Measurements from ENCODE around the gene HSD11B2.

DNA sequence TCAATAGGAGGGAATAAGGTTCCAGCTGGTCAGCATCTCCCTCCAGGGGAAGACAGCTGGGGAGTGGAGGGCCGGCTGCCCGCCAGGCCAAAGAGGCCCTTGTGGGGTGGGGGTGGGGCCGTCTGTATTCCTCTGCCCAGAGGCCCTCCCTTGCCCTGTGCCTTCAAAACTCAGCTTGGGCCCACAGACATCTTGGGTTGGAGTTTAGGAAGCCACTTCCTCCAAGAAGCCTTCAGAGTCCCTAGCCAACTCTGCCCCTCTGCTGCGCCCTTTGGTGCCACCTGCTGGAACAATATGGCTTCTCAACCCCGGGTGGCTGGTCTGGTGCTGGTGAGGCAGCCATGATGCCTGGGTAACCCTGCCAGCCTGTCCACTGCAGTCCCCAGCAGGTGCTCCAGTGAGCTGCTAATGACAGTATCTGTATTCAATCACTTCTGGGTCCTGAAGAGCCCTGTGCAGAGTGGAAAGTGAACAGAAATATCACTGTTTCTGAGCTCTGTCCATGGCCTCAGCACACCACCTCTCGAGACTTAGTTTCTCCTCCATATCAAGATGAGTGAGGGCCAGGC is 16.7 kb downstream of the HSD11B2 start:
- TF ChIP-seq BHLHE40 (IDR thresholded peaks at IDR 0.05; ENCODE audit: low read depth, low read length) (no peak), POLR2A (IDR thresholded peaks at IDR 0.05; ENCODE audit: low read depth, low read length) (no peak), CEBPB (IDR thresholded peaks at IDR 0.05; ENCODE audit: low read depth, low read length) (no peak), RAD21 (IDR thresholded peaks at IDR 0.05; ENCODE audit: low read length) (peak; percentile 49), RFX5 (IDR thresholded peaks at IDR 0.05; ENCODE audit: low read depth, low read length) (no peak), MAZ (IDR thresholded peaks at IDR 0.05; ENCODE audit: borderline replicate concordance, low read depth, low read length) (no peak; the same call in 1 of the 2 replicates), MAFK (IDR thresholded peaks at IDR 0.05; ENCODE audit: low read depth, low read length) (no peak), FOS (IDR thresholded peaks at IDR 0.05; ENCODE audit: low read depth, low read length) (no peak), RCOR1 (IDR thresholded peaks at IDR 0.05; ENCODE audit: insufficient replicate concordance, low read length) (no peak), SMC3 (IDR thresholded peaks at IDR 0.05; ENCODE audit: low read depth, low read length) (peak; percentile 37; the same call in 1 of the 2 replicates), CHD1 (IDR thresholded peaks at IDR 0.05; ENCODE audit: low read depth, low read length) (no peak)
- TF ChIP-seq, protein P1, sequence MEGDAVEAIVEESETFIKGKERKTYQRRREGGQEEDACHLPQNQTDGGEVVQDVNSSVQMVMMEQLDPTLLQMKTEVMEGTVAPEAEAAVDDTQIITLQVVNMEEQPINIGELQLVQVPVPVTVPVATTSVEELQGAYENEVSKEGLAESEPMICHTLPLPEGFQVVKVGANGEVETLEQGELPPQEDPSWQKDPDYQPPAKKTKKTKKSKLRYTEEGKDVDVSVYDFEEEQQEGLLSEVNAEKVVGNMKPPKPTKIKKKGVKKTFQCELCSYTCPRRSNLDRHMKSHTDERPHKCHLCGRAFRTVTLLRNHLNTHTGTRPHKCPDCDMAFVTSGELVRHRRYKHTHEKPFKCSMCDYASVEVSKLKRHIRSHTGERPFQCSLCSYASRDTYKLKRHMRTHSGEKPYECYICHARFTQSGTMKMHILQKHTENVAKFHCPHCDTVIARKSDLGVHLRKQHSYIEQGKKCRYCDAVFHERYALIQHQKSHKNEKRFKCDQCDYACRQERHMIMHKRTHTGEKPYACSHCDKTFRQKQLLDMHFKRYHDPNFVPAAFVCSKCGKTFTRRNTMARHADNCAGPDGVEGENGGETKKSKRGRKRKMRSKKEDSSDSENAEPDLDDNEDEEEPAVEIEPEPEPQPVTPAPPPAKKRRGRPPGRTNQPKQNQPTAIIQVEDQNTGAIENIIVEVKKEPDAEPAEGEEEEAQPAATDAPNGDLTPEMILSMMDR (conservative IDR thresholded peaks at IDR 0.05; ENCODE audit: low read depth, low read length) = peak; percentile 56
- TF ChIP-seq, protein P2, sequence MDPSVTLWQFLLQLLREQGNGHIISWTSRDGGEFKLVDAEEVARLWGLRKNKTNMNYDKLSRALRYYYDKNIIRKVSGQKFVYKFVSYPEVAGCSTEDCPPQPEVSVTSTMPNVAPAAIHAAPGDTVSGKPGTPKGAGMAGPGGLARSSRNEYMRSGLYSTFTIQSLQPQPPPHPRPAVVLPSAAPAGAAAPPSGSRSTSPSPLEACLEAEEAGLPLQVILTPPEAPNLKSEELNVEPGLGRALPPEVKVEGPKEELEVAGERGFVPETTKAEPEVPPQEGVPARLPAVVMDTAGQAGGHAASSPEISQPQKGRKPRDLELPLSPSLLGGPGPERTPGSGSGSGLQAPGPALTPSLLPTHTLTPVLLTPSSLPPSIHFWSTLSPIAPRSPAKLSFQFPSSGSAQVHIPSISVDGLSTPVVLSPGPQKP (IDR thresholded peaks at IDR 0.05; ENCODE audit: borderline replicate concordance, low read depth, low read length) = no peak
- TF ChIP-seq, protein P3, sequence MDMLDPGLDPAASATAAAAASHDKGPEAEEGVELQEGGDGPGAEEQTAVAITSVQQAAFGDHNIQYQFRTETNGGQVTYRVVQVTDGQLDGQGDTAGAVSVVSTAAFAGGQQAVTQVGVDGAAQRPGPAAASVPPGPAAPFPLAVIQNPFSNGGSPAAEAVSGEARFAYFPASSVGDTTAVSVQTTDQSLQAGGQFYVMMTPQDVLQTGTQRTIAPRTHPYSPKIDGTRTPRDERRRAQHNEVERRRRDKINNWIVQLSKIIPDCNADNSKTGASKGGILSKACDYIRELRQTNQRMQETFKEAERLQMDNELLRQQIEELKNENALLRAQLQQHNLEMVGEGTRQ (IDR thresholded peaks at IDR 0.05; ENCODE audit: low read depth, low read length) = no peak

Data from IMR-90 (cell line).